PFSK-1 (cell line): Measurements from ENCODE around the gene SH3BP5.

ENCODE experiments used
- FOXP2 ChIP-seq: optimal IDR thresholded peaks from 2 replicates; pipeline ENCODE3; 2011; ENCODE audit warnings: borderline replicate concordance, control low read depth, inconsistent platforms; ENCODE audit not compliant: insufficient read depth; ENCODE audit errors: extremely low read length, extremely low read depth
- POLR2AphosphoS5 ChIP-seq: IDR thresholded peaks from 2 replicates; pipeline ENCODE4 v1.6.1; 2012; ENCODE audit warnings: low read depth, mild to moderate bottlenecking, control low read depth, low read length, moderate library complexity
- REST ChIP-seq, 2 experiments: IDR thresholded peaks; 2 replicates each; pipeline versions ENCODE4 v1.6.1 to v1.8.0; 2011 to 2012; ENCODE audit warnings: low read depth in 2 of 2, low read length in 2 of 2, control low read depth in 1 of 2, inconsistent platforms in 1 of 2, mild to moderate bottlenecking in 1 of 2, moderate library complexity in 1 of 2; ENCODE audit not compliant: insufficient read depth in 1 of 2
- SIN3A ChIP-seq: IDR thresholded peaks from 2 replicates; pipeline ENCODE4 v1.6.1; 2012; ENCODE audit warnings: mild to moderate bottlenecking, low read length, moderate library complexity, borderline replicate concordance; ENCODE audit not compliant: insufficient read depth
- TAF1 ChIP-seq: IDR thresholded peaks from 2 replicates; pipeline ENCODE4 v1.6.1; 2012; ENCODE audit warnings: low read length, control low read depth, borderline replicate concordance; ENCODE audit not compliant: insufficient read depth

Gene SH3BP5

GRCh38 chr3:15368561-15369135 lies 36.3 kb upstream of the SH3BP5 start:
- TF ChIP-seq TAF1: no peak
- TF ChIP-seq FOXP2: no peak
- no peak for TF ChIP-seq REST (IDR thresholded peaks at IDR 0.05; ENCODE audit: insufficient read depth in 1 of 2, low read depth in 2 of 2, low read length in 2 of 2)
- no peak for TF ChIP-seq SIN3A
- no peak for TF ChIP-seq POLR2AphosphoS5

DNA sequence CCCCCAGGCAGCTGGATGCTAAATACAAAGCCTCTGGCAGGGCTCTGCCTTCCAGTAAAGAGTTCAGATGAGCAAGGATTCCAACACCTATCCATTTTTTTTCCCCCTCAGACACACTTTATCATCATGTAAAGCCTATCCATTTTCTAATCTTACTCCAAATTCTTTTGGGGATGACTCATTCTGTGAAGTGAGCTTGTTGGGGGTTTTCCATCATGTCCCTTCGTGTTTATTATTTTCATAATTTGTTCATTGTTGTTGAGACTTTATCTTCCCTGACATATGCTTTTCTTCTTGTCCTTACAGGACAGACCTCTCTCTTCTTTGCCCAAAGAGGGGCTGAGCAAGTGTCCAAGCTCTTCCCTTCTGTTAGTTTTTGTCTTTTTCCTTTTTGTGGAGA lies 34.7 kb upstream of the SH3BP5 start:
- TF ChIP-seq POLR2AphosphoS5: no peak
- no peak for TF ChIP-seq REST (IDR thresholded peaks at IDR 0.05; ENCODE audit: insufficient read depth in 1 of 2, low read depth in 2 of 2, low read length in 2 of 2)
- TF ChIP-seq FOXP2: no peak
- TF ChIP-seq SIN3A: no peak
- no peak for TF ChIP-seq TAF1

GRCh38 chr3:15361494-15362214 lies 29.3 kb upstream of the SH3BP5 start:
- TF ChIP-seq TAF1: no peak
- no peak for TF ChIP-seq POLR2AphosphoS5
- no peak for TF ChIP-seq SIN3A

DNA sequence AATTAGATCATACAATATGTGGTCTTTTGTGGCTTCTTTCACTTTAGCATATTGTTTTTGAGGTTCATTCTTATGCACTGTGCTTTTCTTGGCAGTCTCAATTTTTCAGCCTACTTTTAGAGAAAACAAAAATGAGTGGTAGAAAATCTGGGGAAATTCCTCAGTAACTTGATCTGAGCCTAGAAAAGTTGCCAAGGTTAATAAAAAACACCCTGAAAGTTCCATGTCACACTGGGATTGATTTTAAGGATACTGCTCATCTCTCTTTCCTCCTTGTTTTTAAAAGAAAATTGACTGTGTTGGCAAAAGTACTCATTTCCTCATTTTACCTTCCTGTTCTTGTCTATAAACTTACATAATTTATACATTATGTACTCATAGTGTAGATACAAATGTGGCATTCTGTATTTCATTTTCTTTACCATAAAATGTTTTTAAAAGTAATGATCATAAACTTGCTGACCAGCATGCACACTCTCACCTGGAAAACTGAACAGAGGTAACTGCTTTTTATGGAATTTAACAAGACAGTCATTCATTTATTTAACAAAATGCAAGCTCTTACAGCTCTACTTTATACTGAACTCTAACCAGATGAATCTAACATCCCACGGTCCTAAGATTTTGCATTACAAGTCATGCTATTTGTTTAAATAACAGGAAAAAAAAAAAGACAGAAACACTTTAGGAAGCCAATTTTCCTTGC lies 28.6 kb upstream of the SH3BP5 start:
- TF ChIP-seq TAF1: no peak
- TF ChIP-seq POLR2AphosphoS5: no peak
- no peak for TF ChIP-seq SIN3A
- TF ChIP-seq REST (IDR thresholded peaks at IDR 0.05; ENCODE audit: insufficient read depth in 1 of 2, low read depth in 2 of 2, low read length in 2 of 2): no peak
- no peak for TF ChIP-seq FOXP2

GRCh38 chr3:15359677-15360397 lies 27.5 kb upstream of the SH3BP5 start:
- TF ChIP-seq REST (IDR thresholded peaks at IDR 0.05; ENCODE audit: insufficient read depth in 1 of 2, low read depth in 2 of 2, low read length in 2 of 2) (no peak), FOXP2 (no peak), POLR2AphosphoS5 (no peak), SIN3A (no peak), TAF1 (no peak)
